H9 (cell line): ENCODE measurements around the gene SATB1. TPM values are rescaled to one million over a fixed set of nuclear protein-coding genes. Genes with fewer than 3 reads are reported as not detected.

Experiments used
- DNase-seq: peaks from one replicate; pipeline ENCODE4 v3.0.0-alpha.2; 2017
- H2AFZ ChIP-seq: one replicate; pipeline ENCODE4 v1.6.1; 2013; ENCODE audit warnings: mild to moderate bottlenecking, low read length, control low read depth, moderate library complexity
- H2AK5ac ChIP-seq: 2 replicates; pipeline ENCODE4 v1.6.1; 2013; ENCODE audit warnings: low read length, control low read depth, mixed read lengths; ENCODE audit not compliant: insufficient read length
- H2BK120ac ChIP-seq: one replicate; pipeline ENCODE4 v1.6.1; 2013; ENCODE audit warnings: low read depth, mild to moderate bottlenecking, low read length, control low read depth, inconsistent platforms; ENCODE audit not compliant: poor library complexity, severe bottlenecking
- H2BK12ac ChIP-seq: 2 replicates; pipeline ENCODE4 v1.6.1; 2013; ENCODE audit warnings: low read length, control low read depth, mixed read lengths, low read depth; ENCODE audit not compliant: insufficient read length
- H2BK15ac ChIP-seq: 2 replicates; pipeline ENCODE4 v1.6.1; 2013; ENCODE audit warnings: low read depth, low read length, control low read depth
- H2BK20ac ChIP-seq: one replicate; pipeline ENCODE4 v1.6.1; 2013; ENCODE audit warnings: low read depth, mild to moderate bottlenecking, low read length, control low read depth, inconsistent platforms; ENCODE audit not compliant: poor library complexity, severe bottlenecking
- H2BK5ac ChIP-seq: 2 replicates; pipeline ENCODE4 v1.6.1; 2013; ENCODE audit warnings: low read length, control low read depth, mixed read lengths; ENCODE audit not compliant: insufficient read length
- H3K14ac ChIP-seq: 2 replicates; pipeline ENCODE4 v1.6.1; 2013; ENCODE audit warnings: low read length, control low read depth; ENCODE audit not compliant: insufficient read depth
- H3K18ac ChIP-seq: 2 replicates; pipeline ENCODE4 v1.6.1; 2013; ENCODE audit warnings: low read depth, mild to moderate bottlenecking, mixed read lengths, low read length, control low read depth; ENCODE audit not compliant: insufficient read length
- H3K23ac ChIP-seq: 2 replicates; pipeline ENCODE4 v1.6.1; 2013; ENCODE audit warnings: low read length, control low read depth, mixed read lengths, low read depth; ENCODE audit not compliant: insufficient read length
- H3K23me2 ChIP-seq: 2 replicates; pipeline ENCODE4 v1.6.1; 2013; ENCODE audit warnings: low read depth, mild to moderate bottlenecking, mixed read lengths, low read length, control low read depth; ENCODE audit not compliant: insufficient read length, poor library complexity, severe bottlenecking
- H3K27ac ChIP-seq: 2 replicates; pipeline ENCODE4 v1.5.1; 2013; ENCODE audit warnings: low read length, control low read depth, mixed read lengths, low read depth; ENCODE audit not compliant: insufficient read length
- H3K27me3 ChIP-seq: 2 replicates; pipeline ENCODE4 v1.6.1; 2013; ENCODE audit warnings: low read length, control low read depth, inconsistent platforms; ENCODE audit not compliant: insufficient read depth
- H3K4ac ChIP-seq: 2 replicates; pipeline ENCODE4 v1.6.1; 2013; ENCODE audit warnings: low read depth, mild to moderate bottlenecking, control low read depth, inconsistent platforms, low read length, moderate library complexity
- H3K4me1 ChIP-seq: 2 replicates; pipeline ENCODE4 v1.6.1; 2013; ENCODE audit warnings: low read length, control low read depth, inconsistent platforms; ENCODE audit not compliant: insufficient read depth
- H3K4me2 ChIP-seq: 2 replicates; pipeline ENCODE4 v1.6.1; 2013; ENCODE audit warnings: low read length, control low read depth, mixed read lengths; ENCODE audit not compliant: insufficient read length, insufficient read depth
- H3K56ac ChIP-seq: 2 replicates; pipeline ENCODE4 v1.6.1; 2013; ENCODE audit warnings: low read depth, mild to moderate bottlenecking, mixed read lengths, low read length, control low read depth; ENCODE audit not compliant: insufficient read length
- H3K79me1 ChIP-seq: 2 replicates; pipeline ENCODE4 v1.6.1; 2013; ENCODE audit warnings: low read depth, mild to moderate bottlenecking, moderate library complexity, low read length, control low read depth, inconsistent platforms; ENCODE audit not compliant: insufficient read depth, poor library complexity, severe bottlenecking
- H3K79me2 ChIP-seq: 2 replicates; pipeline ENCODE4 v1.6.1; 2013; ENCODE audit warnings: low read length, control low read depth, inconsistent platforms; ENCODE audit not compliant: insufficient read depth
- H3K9ac ChIP-seq: 2 replicates; pipeline ENCODE4 v1.6.1; 2013; ENCODE audit warnings: low read length, control low read depth, mixed read lengths; ENCODE audit not compliant: insufficient read length; ENCODE audit errors: extremely low read depth
- H3K9me3 ChIP-seq: one replicate; pipeline ENCODE4 v1.6.1; 2013; ENCODE audit warnings: low read depth, low read length, inconsistent platforms; ENCODE audit not compliant: control insufficient read depth
- H3T11ph ChIP-seq: one replicate; pipeline ENCODE4 v1.6.1; 2013; ENCODE audit warnings: mild to moderate bottlenecking, low read length, control low read depth, inconsistent platforms
- H4K20me1 ChIP-seq: one replicate; pipeline ENCODE4 v1.6.1; 2013; ENCODE audit not compliant: control insufficient read depth, insufficient read length, insufficient read depth
- H4K5ac ChIP-seq: 2 replicates; pipeline ENCODE4 v1.6.1; 2013; ENCODE audit warnings: low read depth, mild to moderate bottlenecking, mixed read lengths, low read length, control low read depth; ENCODE audit not compliant: insufficient read length
- H4K8ac ChIP-seq: replicated peaks from 2 replicates; pipeline ENCODE4 v1.6.1; 2013; ENCODE audit warnings: low read length, control low read depth, mixed read lengths, low read depth; ENCODE audit not compliant: insufficient read length
- H4K91ac ChIP-seq: 2 replicates; pipeline ENCODE4 v1.6.1; 2013; ENCODE audit warnings: low read depth, mild to moderate bottlenecking, moderate library complexity, mixed read lengths, low read length, control low read depth; ENCODE audit not compliant: insufficient read length
- H3K27ac Mint-ChIP-seq, 3 experiments: 2 replicates in 2 of 3; 3 replicates in 1 of 3; pipeline ENCODE4 v1.8.0; 2020 to 2021; ENCODE audit warnings: mixed read lengths in 3 of 3, mild to moderate bottlenecking in 1 of 3, moderate library complexity in 1 of 3
- H3K27me3 Mint-ChIP-seq: 2 replicates; pipeline ENCODE4 v1.8.0; 2021; ENCODE audit warnings: low read depth, mild to moderate bottlenecking, moderate library complexity, mixed read lengths
- H3K36me3 Mint-ChIP-seq, 3 experiments: 2 replicates in 2 of 3; 3 replicates in 1 of 3; pipeline ENCODE4 v1.8.0; 2020 to 2021; ENCODE audit warnings: low read depth in 3 of 3, mixed read lengths in 3 of 3; ENCODE audit not compliant: insufficient read depth in 1 of 3
- H3K4me1 Mint-ChIP-seq, 2 experiments: 2 replicates each; pipeline ENCODE4 v1.8.0; 2020; ENCODE audit warnings: mixed read lengths in 2 of 2
- H3K4me3 Mint-ChIP-seq, 2 experiments: 2 replicates in 1 of 2; 3 replicates in 1 of 2; pipeline ENCODE4 v1.8.0; 2020 to 2021; ENCODE audit warnings: mild to moderate bottlenecking in 2 of 2, mixed read lengths in 2 of 2, moderate library complexity in 1 of 2
- H3K9me3 Mint-ChIP-seq, 2 experiments: 2 replicates in 1 of 2; 3 replicates in 1 of 2; pipeline ENCODE4 v1.8.0; 2020; ENCODE audit warnings: mild to moderate bottlenecking in 2 of 2, mixed read lengths in 2 of 2, moderate library complexity in 1 of 2
- CTCF ChIP-seq: fragments of 200-600 bp; sonication (generic); conservative IDR thresholded peaks from 3 replicates; pipeline ENCODE4 v1.8.0; 2021; ENCODE audit warnings: antibody characterized with exemption, mild to moderate bottlenecking
- WGBS: extraction: QIAGEN DNeasy Blood & Tissue Kit; methylation state at CpG from one replicate; pipeline ENCODE4 v1.1.7; 2013; ENCODE audit warnings: missing lambda C conversion rate, low lambda C conversion rate, mixed read lengths; ENCODE audit not compliant: insufficient read length; ENCODE audit errors: extremely low coverage; 5-methylcytosine and 5-hydroxymethylcytosine counted together
- total RNA-seq: library from RNA; stranded (reverse); gene quantifications from 2 replicates; pipeline ENCODE4 v1.2.1, GENCODE V29; 2021

Gene SATB1
- total RNA-seq, 1 experiment from 2014 or later = 30.7 TPM

GRCh38 chr3:18394384-18394995 is 30.6 kb downstream of the SATB1 start:
- DNase-seq = no peak
- H4K91ac ChIP-seq = no peak overlapping the region
- H3K14ac ChIP-seq = no peak overlapping the region
- H3K9ac ChIP-seq = no peak overlapping the region
- H2AK5ac ChIP-seq = no peak overlapping the region
- TF ChIP-seq CTCF = no peak
- H4K5ac ChIP-seq = no peak overlapping the region
- no peak overlapping the region for H2BK12ac ChIP-seq
- Mint-ChIP-seq H3K27ac (peak overlapping the region in 2 of 3 experiments; percentile 8 to 30; a peak in 4 of 7 replicates), H3K36me3 (peaks cover 4 to 16% (median 9%) of the 10 kb centered on the region in 3 experiments; a peak in 6 of 7 replicates), H3K9me3 (no peaks in the 10 kb centered on the region), H3K4me3 (no peak overlapping the region), H3K27me3 (no peaks in the 10 kb centered on the region), H3K4me1 (no peaks in the 10 kb centered on the region)
- H3K79me1 ChIP-seq = no peaks in the 10 kb centered on the region
- H2BK120ac ChIP-seq = no peak overlapping the region
- no peaks in the 10 kb centered on the region for H3K4me1 ChIP-seq
- no peak overlapping the region for H3K18ac ChIP-seq
- no peak overlapping the region for H4K8ac ChIP-seq
- H3K23me2 ChIP-seq = no peaks in the 10 kb centered on the region
- H4K20me1 ChIP-seq = no peaks in the 10 kb centered on the region
- H3K79me2 ChIP-seq = no peaks in the 10 kb centered on the region
- H2BK20ac ChIP-seq = no peak overlapping the region
- no peak overlapping the region for H3K56ac ChIP-seq
- no peak overlapping the region for H3T11ph ChIP-seq
- no peak overlapping the region for H2AFZ ChIP-seq
- no peak overlapping the region for H3K23ac ChIP-seq
- no CpG with 5 or more reads among the region's 12 CpGs for WGBS
- no peak overlapping the region for H3K27ac ChIP-seq
- no peak overlapping the region for H2BK5ac ChIP-seq
- no peaks in the 10 kb centered on the region for H3K9me3 ChIP-seq
- no peak overlapping the region for H3K4me2 ChIP-seq
- H3K27me3 ChIP-seq = no peaks in the 10 kb centered on the region
- no peak overlapping the region for H2BK15ac ChIP-seq
- H3K4ac ChIP-seq = no peak overlapping the region
